Measurements from ENCODE around the gene DNAJB13. TPM values are rescaled to one million over a fixed set of nuclear protein-coding genes. Genes with fewer than 3 reads are reported as not detected.
"Not testable (repeated sequence)": the region's sequence is repeated elsewhere in the genome, so short reads cannot be mapped to it uniquely, and the experiment has no call there.

DNAJB13 gene
- polyA plus RNA-seq, 3 donors from 2014 or later = not detected

- not testable (repeated sequence) for H3K9me3 Mint-ChIP-seq, DNase-seq, H3K4me3 Mint-ChIP-seq
- peaks cover 9 to 26% (median 10%) of the 10 kb centered on the region in 3 donors for H3K27me3 Mint-ChIP-seq (ENCODE audit: low read depth in 3 of 3)
- H3K36me3 Mint-ChIP-seq = peaks cover 15 to 16% (median 16%) of the 10 kb centered on the region in 3 donors
- H3K27ac Mint-ChIP-seq = peak overlapping the region in 2 of 6 donors; percentile 60 to 70
- H3K4me1 Mint-ChIP-seq = peaks cover 18 to 19% of the 10 kb centered on the region in 2 donors
These were observed 34.8 kb downstream of the DNAJB13 start for GRCh38 chr11:73985661-73986060.

GRCh38 chr11:73988227-73988626 is 37.4 kb downstream of the DNAJB13 start:
- no peaks in the 10 kb centered on the region for H3K36me3 Mint-ChIP-seq
- H3K4me1 Mint-ChIP-seq = peaks cover 11 to 16% of the 10 kb centered on the region in 2 donors
- H3K4me3 Mint-ChIP-seq = no peak overlapping the region
- peaks cover 0 to 11% (median 2%) of the 10 kb centered on the region in 3 donors for H3K27me3 Mint-ChIP-seq (ENCODE audit: low read depth in 3 of 3)
- no peak overlapping the region for H3K27ac Mint-ChIP-seq
- DNase-seq = no peak
- no peaks in the 10 kb centered on the region for H3K9me3 Mint-ChIP-seq

- Mint-ChIP-seq H3K27me3 (ENCODE audit: low read depth in 3 of 3) (peaks cover 0 to 5% (median 0%) of the 10 kb centered on the region in 3 donors), H3K27ac (peak overlapping the region in 1 of 6 donors; percentile 62), H3K9me3 (no peaks in the 10 kb centered on the region), H3K4me3 (no peak overlapping the region), H3K4me1 (peaks cover 3 to 7% of the 10 kb centered on the region in 2 donors), H3K36me3 (no peaks in the 10 kb centered on the region)
- no peak for DNase-seq
These were observed 38.3 kb downstream of the DNAJB13 start for GRCh38 chr11:73989156-73989555.

- Mint-ChIP-seq H3K9me3 (no peaks in the 10 kb centered on the region), H3K4me1 (peaks cover 18 to 21% of the 10 kb centered on the region in 2 donors), H3K27ac (peak overlapping the region in 3 of 6 donors; percentile 10 to 77 (median 66)), H3K27me3 (ENCODE audit: low read depth in 3 of 3) (peaks cover 1 to 5% (median 2%) of the 10 kb centered on the region in 3 donors), H3K4me3 (no peak overlapping the region), H3K36me3 (no peaks in the 10 kb centered on the region)
- DNase-seq = no peak
These were observed 39.9 kb downstream of the DNAJB13 start for GRCh38 chr11:73990730-73991129.

GRCh38 chr11:73991471-73992006 is 40.7 kb downstream of the DNAJB13 start:
- H3K27ac Mint-ChIP-seq = peak overlapping the region in 3 of 6 donors; percentile 49 to 80 (median 77)
- H3K27me3 Mint-ChIP-seq (ENCODE audit: low read depth in 3 of 3) = peaks cover 3 to 5% (median 4%) of the 10 kb centered on the region in 3 donors
- no peaks in the 10 kb centered on the region for H3K36me3 Mint-ChIP-seq
- H3K4me3 Mint-ChIP-seq = no peak overlapping the region
- peaks cover 26 to 30% of the 10 kb centered on the region in 2 donors for H3K4me1 Mint-ChIP-seq
- no peaks in the 10 kb centered on the region for H3K9me3 Mint-ChIP-seq
- DNase-seq = no peak

- DNase-seq = peak; percentile 77 to 85 (median 82)
- peaks cover 0 to 7% (median 4%) of the 10 kb centered on the region in 3 donors for H3K36me3 Mint-ChIP-seq
These were observed 44.4 kb downstream of the DNAJB13 start for GRCh38 chr11:73995247-73995646.

GRCh38 chr11:73995731-73996130 is 44.9 kb downstream of the DNAJB13 start:
- Mint-ChIP-seq H3K4me3 (peak overlapping the region; percentile 76 to 88 (median 84)), H3K36me3 (peaks cover 0 to 10% (median 5%) of the 10 kb centered on the region in 3 donors), H3K27me3 (ENCODE audit: low read depth in 3 of 3) (peaks cover 4 to 7% (median 6%) of the 10 kb centered on the region in 3 donors), H3K9me3 (no peaks in the 10 kb centered on the region), H3K27ac (peak overlapping the region; percentile 96 to 99 (median 97)), H3K4me1 (peaks cover 48 to 60% of the 10 kb centered on the region in 2 donors)
- peak; percentile 68 to 78 (median 70) for DNase-seq

More at GRCh38 chr11:73995247-73995646, 44.4 kb downstream of the DNAJB13 start:
- H3K27me3 Mint-ChIP-seq (ENCODE audit: low read depth in 3 of 3) = peaks cover 4 to 7% (median 6%) of the 10 kb centered on the region in 3 donors
- no peaks in the 10 kb centered on the region for H3K9me3 Mint-ChIP-seq
- H3K27ac Mint-ChIP-seq = peak overlapping the region; percentile 96 to 99 (median 97)
- peak overlapping the region; percentile 76 to 88 (median 84) for H3K4me3 Mint-ChIP-seq
- H3K4me1 Mint-ChIP-seq = peaks cover 44 to 55% of the 10 kb centered on the region in 2 donors

GRCh38 chr11:73996161-73996747 is 45.4 kb downstream of the DNAJB13 start:
- H3K27me3 Mint-ChIP-seq (ENCODE audit: low read depth in 3 of 3) = peaks cover 4 to 7% (median 6%) of the 10 kb centered on the region in 3 donors
- DNase-seq = no peak
- H3K27ac Mint-ChIP-seq = peak overlapping the region; percentile 96 to 99 (median 97)
- no peaks in the 10 kb centered on the region for H3K9me3 Mint-ChIP-seq
- peaks cover 53 to 65% of the 10 kb centered on the region in 2 donors for H3K4me1 Mint-ChIP-seq
- H3K4me3 Mint-ChIP-seq = peak overlapping the region; percentile 76 to 88 (median 84)
- peaks cover 3 to 15% (median 10%) of the 10 kb centered on the region in 3 donors for H3K36me3 Mint-ChIP-seq

GRCh38 chr11:73997120-73997770 is 46.4 kb downstream of the DNAJB13 start:
- Mint-ChIP-seq H3K36me3 (peaks cover 4 to 19% (median 16%) of the 10 kb centered on the region in 3 donors), H3K4me1 (peaks cover 63 to 75% of the 10 kb centered on the region in 2 donors), H3K4me3 (peak overlapping the region in 4 of 5 donors; percentile 33 to 60 (median 43)), H3K27me3 (ENCODE audit: low read depth in 3 of 3) (peaks cover 7 to 8% (median 7%) of the 10 kb centered on the region in 3 donors), H3K27ac (peak overlapping the region; percentile 85 to 99 (median 97)), H3K9me3 (no peaks in the 10 kb centered on the region)
- DNase-seq = no peak

GRCh38 chr11:73998846-73999575 is 48.2 kb downstream of the DNAJB13 start:
- H3K9me3 Mint-ChIP-seq = no peaks in the 10 kb centered on the region
- peak overlapping the region; percentile 40 to 97 (median 74) for H3K27ac Mint-ChIP-seq
- H3K36me3 Mint-ChIP-seq = peaks cover 4 to 30% (median 22%) of the 10 kb centered on the region in 3 donors
- peak overlapping the region in 3 of 5 donors; percentile 3 to 53 (median 34) for H3K4me3 Mint-ChIP-seq
- DNase-seq = no peak
- peaks cover 78 to 86% of the 10 kb centered on the region in 2 donors for H3K4me1 Mint-ChIP-seq
- H3K27me3 Mint-ChIP-seq (ENCODE audit: low read depth in 3 of 3) = peaks cover 7 to 8% (median 7%) of the 10 kb centered on the region in 3 donors

- peaks cover 7 to 9% (median 8%) of the 10 kb centered on the region in 3 donors for H3K27me3 Mint-ChIP-seq (ENCODE audit: low read depth in 3 of 3)
- peak overlapping the region in 4 of 5 donors; percentile 13 to 53 (median 26) for H3K4me3 Mint-ChIP-seq
- H3K9me3 Mint-ChIP-seq = no peaks in the 10 kb centered on the region
- H3K4me1 Mint-ChIP-seq = peaks cover 80 to 88% of the 10 kb centered on the region in 2 donors
- H3K36me3 Mint-ChIP-seq = peaks cover 4 to 30% (median 22%) of the 10 kb centered on the region in 3 donors
- H3K27ac Mint-ChIP-seq = peak overlapping the region; percentile 53 to 96 (median 70)
- DNase-seq = no peak
These were observed 48.9 kb downstream of the DNAJB13 start for GRCh38 chr11:73999581-74000306.

GRCh38 chr11:74000307-74001133 is 49.7 kb downstream of the DNAJB13 start:
- Mint-ChIP-seq H3K36me3 (peaks cover 4 to 30% (median 26%) of the 10 kb centered on the region in 3 donors), H3K27me3 (ENCODE audit: low read depth in 3 of 3) (peaks cover 7 to 9% (median 9%) of the 10 kb centered on the region in 3 donors), H3K27ac (peak overlapping the region; percentile 95 to 98 (median 96)), H3K9me3 (no peaks in the 10 kb centered on the region), H3K4me1 (peaks cover 80 to 88% of the 10 kb centered on the region in 2 donors), H3K4me3 (peak overlapping the region in 4 of 5 donors; percentile 64 to 83 (median 72))
- DNase-seq = no peak
